Endometrium (tissue), 2 donors: ENCODE results near the gene SART3.
"Not testable (repeated sequence)": the region's sequence is repeated elsewhere in the genome, so short reads cannot be mapped to it uniquely, and the experiment has no call there.

Source experiments
- FAIRE-seq: peaks from 2 replicates; lab custom pipeline; 2012; peaks lifted over from hg19 to GRCh38; lab: Jason Lieb, UNC
- donor health status: control.
- donor health status: control.

SART3 gene

GRCh38 chr12:108518716-108519496 is 42.1 kb downstream of the SART3 start:
- no peak for FAIRE-seq

DNA sequence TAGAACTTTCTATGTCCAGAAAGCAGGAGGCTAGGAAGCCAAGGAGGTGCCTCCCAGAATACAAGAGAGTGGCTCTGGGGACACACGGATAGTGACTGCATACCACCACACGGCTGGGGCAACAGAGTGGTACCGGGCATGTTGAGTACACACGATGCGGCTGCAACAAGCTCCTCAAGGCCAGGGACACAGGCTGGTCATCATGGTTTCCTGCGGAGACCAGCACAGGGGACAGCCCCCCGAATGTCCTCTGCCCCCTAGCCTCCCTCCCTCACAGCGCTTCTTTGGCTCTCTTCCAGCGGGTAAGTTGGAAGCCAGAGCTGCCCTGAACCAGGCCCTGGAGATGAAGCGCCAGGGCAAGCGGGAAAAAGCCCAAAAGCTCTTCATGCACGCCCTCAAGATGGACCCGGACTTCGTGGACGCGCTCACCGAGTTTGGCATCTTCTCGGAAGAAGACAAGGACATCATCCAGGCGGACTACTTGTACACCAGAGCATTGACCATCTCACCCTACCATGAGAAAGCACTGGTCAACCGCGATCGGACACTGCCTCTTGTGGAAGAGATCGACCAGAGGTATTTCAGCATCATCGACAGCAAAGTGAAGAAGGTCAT is 42.8 kb downstream of the SART3 start:
- FAIRE-seq = no peak

GRCh38 chr12:108517288-108518100 is 43.5 kb downstream of the SART3 start:
- no peak for FAIRE-seq

- no peak for FAIRE-seq
Measured at GRCh38 chr12:108516511-108517275, 44.3 kb downstream of the SART3 start.

DNA sequence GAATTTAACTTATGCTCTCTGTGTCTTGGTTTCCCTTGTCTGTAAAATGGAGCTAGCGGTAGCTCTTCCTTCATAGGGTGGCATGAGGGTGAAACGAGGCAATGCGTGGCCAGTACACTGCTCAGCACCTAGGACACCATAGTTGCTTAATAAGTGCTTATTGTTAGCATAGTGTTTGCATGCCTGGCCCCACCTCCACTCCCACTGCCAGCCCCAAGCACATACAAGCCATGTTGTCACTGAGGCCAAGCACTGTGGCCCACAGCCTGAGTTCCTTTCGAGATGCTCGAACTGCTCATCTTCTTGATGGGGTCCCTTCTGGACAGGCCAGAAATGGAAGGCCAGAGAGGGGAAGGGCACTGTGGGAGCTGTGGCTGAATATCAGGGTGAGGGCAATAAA is 45.1 kb downstream of the SART3 start:
- FAIRE-seq = no peak

- peak; percentile 99 for FAIRE-seq
Measured at GRCh38 chr12:108514973-108515814, 45.8 kb downstream of the SART3 start, which contains the start of gene FICD. Gene FICD, plus strand, starts transcription at chr12:108515277. Its CDS starts 1,696 bp downstream, at chr12:108516973.

GRCh38 chr12:108514468-108514972 is 46.5 kb downstream of the SART3 start:
- FAIRE-seq = no peak

DNA sequence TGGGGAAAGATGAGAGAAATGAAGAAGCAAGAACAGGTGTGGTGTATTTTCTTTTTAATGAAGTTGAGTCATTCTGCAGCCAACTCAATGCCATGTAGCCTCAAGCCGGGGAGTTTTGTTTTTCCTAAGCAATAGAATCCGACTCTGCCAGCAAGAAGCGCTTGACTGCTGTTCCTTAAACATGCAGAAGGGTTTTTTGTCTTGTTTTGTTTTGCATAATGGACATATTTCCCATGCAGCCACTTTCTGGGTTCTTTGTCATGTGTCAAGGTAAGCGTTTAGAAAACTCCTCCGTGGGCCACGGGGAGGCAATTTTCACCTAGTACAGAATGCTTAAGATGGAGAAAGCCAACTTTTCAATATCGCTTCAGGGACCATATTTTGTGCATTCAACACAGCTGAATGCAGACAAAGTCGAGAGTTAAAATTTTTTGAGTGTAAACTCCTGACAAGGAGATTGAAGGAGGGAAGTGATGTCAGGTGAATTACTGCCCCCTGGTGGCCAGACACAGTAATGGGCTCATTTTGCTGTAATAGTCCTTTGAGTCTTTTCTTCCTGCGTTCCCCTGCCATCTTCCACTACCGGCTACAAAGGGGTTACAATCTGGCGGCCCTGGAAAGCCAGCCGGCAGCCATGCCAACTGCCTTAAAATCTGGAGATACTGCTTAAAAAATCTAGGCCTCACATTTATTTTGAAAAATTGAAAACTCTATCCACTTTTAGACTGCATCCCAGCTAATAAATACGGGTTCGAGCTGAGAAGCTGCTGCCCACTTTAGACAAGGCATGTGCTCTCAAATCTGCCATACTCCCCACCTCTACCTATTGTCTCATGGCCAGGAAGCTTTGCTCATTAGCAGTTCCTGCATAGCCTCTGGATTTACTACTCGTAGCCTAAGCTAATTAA is 49.1 kb downstream of the SART3 start:
- FAIRE-seq = no peak

- no peak for FAIRE-seq
Measured at GRCh38 chr12:108510836-108511235, 50.1 kb downstream of the SART3 start.

DNA sequence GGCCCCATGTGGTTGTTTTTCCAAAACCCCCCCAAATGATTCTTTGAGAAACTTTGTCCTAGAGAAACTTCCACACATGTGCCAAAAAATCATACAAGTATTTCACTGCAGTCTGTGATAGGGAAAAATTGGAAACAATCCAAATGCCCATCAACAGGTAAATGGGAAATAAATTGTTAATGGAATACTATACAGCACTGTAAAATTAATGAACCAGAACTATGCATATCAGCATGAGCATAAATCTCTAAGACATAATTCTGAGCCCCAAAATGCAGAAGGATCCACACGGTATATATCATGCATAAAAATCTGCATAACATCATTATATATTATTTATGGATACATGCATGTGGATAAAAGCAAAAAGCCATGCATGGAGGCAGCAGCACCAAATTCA is 51.2 kb downstream of the SART3 start:
- no peak for FAIRE-seq

GRCh38 chr12:108507971-108508642 is 52.9 kb downstream of the SART3 start:
- FAIRE-seq = no peak

- FAIRE-seq = no peak
Measured at GRCh38 chr12:108505129-108505528, 55.8 kb downstream of the SART3 start.

DNA sequence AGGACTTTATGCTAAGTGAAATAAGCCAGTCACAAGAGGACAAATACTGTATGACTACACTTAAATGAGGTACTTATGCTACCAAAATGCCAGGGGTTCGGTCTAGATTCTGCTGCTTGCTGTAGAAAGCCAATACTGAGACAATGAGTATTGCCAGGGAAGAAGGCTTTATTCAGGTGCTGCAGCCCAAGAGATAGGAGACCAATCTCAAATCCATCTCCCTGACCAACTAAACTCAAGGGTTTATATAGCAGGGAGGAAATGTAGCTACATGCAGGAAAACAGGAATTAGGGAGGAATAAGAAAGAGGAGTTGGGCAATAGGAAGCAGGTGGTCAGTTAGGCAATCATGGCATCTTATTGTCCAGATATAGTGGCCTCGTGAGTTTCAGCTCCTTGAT is 58.1 kb downstream of the SART3 start:
- FAIRE-seq = no peak

GRCh38 chr12:108498136-108498535 is 62.8 kb downstream of the SART3 start:
- no peak for FAIRE-seq

GRCh38 chr12:108495823-108496579 is 65.0 kb downstream of the SART3 start:
- FAIRE-seq = no peak

DNA sequence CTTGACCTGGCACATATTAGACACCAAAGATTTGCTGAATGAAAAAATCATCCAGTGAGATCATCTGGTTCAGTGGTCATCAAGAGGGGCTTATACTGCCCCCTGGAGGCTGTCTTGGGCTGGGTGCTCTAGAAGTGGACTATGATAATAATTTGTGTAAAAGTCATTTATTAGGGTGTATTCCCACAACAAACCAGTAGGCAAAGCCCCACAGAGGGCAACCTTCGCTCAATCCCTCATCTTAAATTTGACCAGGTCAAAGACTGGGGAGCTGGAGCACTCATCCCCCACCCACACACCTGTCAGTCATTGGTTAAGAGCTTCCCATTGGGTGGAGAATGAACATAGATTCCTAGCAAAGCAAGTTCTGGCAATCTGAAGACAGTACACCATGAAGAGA is 65.9 kb downstream of the SART3 start:
- FAIRE-seq = no peak

- FAIRE-seq = no peak
Measured at GRCh38 chr12:108491256-108491655, 69.7 kb downstream of the SART3 start.

DNA sequence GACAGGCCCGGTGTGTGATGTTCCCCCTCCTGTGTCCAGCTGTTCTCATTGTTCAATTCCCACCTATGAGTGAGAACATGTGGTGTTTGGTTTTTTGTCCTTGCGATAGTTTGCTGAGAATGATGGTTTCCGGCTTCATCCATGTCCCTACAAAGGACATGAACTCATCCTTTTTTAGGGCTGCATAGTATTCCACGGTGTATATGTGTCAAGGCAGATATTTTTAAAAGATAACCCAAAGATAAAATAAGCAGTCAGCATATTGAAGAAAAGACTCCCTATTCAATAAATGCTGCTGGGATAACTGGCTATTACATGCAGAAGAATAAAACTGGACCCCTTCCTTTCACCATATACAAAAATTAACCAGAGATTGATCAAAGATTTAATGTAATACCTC is 73.9 kb downstream of the SART3 start:
- not testable (repeated sequence) for FAIRE-seq

GRCh38 chr12:108485371-108485770 is 75.6 kb downstream of the SART3 start:
- not testable (repeated sequence) for FAIRE-seq
